ENCODE measurements around the gene PCDHGB3.
A peak's percentile ranks its signal among the peaks of the same experiment; 100 is the strongest.
"Not testable (repeated sequence)": the region's sequence is repeated elsewhere in the genome, so short reads cannot be mapped to it uniquely, and the experiment has no call there.

Gene PCDHGB3

DNA sequence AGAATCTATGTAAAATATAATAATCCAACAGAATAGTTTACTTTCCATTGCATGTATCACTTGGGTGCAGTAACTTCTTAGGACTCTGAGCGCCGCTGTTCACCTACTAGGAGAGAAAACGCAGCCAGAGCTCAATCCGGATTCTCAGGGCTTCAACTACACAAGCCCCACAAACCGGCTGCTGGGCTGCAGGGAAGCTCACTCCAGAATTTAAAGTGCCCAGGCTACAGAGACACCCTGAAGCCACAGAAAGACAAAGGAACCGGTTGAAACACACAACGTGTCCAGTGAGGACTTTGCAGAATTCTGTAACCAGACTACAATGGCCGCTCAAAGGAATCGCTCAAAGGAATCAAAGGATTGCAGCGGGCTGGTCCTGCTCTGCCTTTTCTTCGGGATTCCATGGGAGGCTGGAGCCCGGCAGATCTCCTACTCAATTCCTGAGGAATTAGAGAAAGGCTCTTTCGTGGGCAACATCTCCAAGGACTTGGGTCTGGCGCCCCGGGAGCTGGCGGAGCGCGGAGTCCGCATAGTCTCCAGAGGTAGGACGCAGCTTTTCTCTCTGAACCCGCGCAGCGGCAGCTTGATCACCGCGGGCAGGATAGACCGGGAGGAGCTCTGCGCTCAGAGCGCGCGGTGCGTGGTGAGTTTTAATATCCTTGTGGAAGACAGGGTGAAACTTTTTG lies 43.0 kb downstream of the PCDHGB3 start, which contains the start of gene PCDHGA10:
TSS of gene PCDHGA10 (plus strand) at position 134 of the 686 bp plus-strand sequence. CDS start at position 323, 189 bp downstream.
- no peak for TF ChIP-seq POLR2AphosphoS5 (IDR thresholded peaks at IDR 0.05; ENCODE audit: low read depth)
- TF ChIP-seq SPI1 (IDR thresholded peaks at IDR 0.05; ENCODE audit: borderline replicate concordance, low read depth) = no peak
- TF ChIP-seq GABPA (IDR thresholded peaks at IDR 0.05; ENCODE audit: low read depth) = no peak
- TF ChIP-seq, protein P1, sequence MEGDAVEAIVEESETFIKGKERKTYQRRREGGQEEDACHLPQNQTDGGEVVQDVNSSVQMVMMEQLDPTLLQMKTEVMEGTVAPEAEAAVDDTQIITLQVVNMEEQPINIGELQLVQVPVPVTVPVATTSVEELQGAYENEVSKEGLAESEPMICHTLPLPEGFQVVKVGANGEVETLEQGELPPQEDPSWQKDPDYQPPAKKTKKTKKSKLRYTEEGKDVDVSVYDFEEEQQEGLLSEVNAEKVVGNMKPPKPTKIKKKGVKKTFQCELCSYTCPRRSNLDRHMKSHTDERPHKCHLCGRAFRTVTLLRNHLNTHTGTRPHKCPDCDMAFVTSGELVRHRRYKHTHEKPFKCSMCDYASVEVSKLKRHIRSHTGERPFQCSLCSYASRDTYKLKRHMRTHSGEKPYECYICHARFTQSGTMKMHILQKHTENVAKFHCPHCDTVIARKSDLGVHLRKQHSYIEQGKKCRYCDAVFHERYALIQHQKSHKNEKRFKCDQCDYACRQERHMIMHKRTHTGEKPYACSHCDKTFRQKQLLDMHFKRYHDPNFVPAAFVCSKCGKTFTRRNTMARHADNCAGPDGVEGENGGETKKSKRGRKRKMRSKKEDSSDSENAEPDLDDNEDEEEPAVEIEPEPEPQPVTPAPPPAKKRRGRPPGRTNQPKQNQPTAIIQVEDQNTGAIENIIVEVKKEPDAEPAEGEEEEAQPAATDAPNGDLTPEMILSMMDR (IDR thresholded peaks at IDR 0.05; ENCODE audit: insufficient read depth, low read length) = peak; percentile 51
- peaks cover 3% of the 10 kb centered on the region for H3K27me3 ChIP-seq (ENCODE audit: insufficient read depth, poor library complexity, severe bottlenecking)
- peak; percentile 48 to 79 for DNase-seq (ENCODE audit: low read depth in 1 of 2, low spot score in 1 of 2)
- no peak within 1 kb of the TSS for H3K27ac ChIP-seq (replicated peaks)
- peak within 1 kb of the TSS; percentile 68 for H3K4me3 ChIP-seq (replicated peaks; ENCODE audit: insufficient read depth, low read length)

DNA sequence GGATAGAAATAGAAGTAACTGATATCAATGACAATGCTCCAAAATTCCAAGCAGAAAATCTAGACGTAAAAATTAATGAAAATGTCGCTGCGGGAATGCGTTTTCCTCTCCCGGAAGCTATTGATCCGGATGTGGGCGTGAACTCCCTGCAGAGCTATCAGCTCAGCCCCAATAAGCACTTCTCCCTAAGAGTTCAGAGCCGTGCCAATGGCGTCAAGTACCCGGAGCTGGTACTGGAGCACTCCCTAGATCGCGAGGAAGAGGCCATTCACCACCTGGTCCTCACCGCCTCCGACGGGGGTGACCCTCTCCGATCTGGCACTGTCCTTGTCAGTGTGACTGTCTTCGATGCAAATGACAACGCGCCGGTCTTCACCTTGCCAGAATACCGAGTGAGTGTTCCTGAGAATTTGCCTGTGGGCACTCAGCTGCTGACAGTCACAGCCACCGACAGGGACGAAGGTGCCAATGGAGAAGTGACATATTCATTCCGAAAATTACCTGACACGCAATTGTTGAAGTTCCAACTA lies 43.6 kb downstream of the PCDHGB3 start:
- peak overlapping the region; percentile 68 for H3K4me3 ChIP-seq (replicated peaks; ENCODE audit: insufficient read depth, low read length)
- TF ChIP-seq, protein P2, sequence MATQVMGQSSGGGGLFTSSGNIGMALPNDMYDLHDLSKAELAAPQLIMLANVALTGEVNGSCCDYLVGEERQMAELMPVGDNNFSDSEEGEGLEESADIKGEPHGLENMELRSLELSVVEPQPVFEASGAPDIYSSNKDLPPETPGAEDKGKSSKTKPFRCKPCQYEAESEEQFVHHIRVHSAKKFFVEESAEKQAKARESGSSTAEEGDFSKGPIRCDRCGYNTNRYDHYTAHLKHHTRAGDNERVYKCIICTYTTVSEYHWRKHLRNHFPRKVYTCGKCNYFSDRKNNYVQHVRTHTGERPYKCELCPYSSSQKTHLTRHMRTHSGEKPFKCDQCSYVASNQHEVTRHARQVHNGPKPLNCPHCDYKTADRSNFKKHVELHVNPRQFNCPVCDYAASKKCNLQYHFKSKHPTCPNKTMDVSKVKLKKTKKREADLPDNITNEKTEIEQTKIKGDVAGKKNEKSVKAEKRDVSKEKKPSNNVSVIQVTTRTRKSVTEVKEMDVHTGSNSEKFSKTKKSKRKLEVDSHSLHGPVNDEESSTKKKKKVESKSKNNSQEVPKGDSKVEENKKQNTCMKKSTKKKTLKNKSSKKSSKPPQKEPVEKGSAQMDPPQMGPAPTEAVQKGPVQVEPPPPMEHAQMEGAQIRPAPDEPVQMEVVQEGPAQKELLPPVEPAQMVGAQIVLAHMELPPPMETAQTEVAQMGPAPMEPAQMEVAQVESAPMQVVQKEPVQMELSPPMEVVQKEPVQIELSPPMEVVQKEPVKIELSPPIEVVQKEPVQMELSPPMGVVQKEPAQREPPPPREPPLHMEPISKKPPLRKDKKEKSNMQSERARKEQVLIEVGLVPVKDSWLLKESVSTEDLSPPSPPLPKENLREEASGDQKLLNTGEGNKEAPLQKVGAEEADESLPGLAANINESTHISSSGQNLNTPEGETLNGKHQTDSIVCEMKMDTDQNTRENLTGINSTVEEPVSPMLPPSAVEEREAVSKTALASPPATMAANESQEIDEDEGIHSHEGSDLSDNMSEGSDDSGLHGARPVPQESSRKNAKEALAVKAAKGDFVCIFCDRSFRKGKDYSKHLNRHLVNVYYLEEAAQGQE (IDR thresholded peaks at IDR 0.05; ENCODE audit: insufficient replicate concordance, low read depth) = no peak
- TF ChIP-seq SPI1 (IDR thresholded peaks at IDR 0.05; ENCODE audit: borderline replicate concordance, low read depth) (no peak), GABPA (IDR thresholded peaks at IDR 0.05; ENCODE audit: low read depth) (no peak), POLR2AphosphoS5 (IDR thresholded peaks at IDR 0.05; ENCODE audit: low read depth) (no peak)
- TF ChIP-seq, protein P1 (IDR thresholded peaks at IDR 0.05; ENCODE audit: insufficient read depth, low read length) = no peak

DNA sequence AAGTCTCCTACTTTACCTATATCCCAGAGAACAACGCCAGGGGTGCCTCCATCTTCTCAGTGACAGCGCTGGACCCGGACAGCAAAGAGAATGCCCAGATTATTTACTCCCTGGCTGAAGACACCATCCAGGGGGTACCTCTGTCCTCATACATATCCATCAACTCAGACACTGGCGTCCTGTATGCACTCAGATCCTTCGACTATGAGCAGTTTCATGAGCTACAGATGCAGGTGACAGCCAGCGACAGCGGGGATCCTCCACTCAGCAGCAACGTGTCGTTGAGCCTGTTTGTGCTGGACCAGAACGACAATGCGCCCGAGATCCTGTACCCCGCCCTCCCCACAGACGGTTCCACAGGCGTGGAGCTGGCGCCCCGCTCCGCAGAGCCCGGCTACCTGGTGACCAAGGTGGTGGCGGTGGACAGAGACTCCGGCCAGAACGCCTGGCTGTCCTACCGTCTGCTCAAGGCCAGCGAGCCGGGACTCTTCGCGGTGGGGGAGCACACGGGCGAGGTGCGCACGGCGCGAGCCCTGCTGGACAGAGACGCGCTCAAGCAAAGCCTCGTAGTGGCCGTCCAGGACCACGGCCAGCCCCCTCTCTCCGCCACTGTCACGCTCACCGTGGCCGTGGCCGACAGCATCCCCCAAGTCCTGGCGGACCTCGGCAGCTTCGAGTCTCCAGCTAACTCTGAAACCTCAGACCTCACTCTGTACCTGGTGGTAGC lies 44.7 kb downstream of the PCDHGB3 start:
- H3K27ac ChIP-seq (replicated peaks); H3K4me3 ChIP-seq (replicated peaks; ENCODE audit: insufficient read depth, low read length); H3K27me3 ChIP-seq (ENCODE audit: insufficient read depth, poor library complexity, severe bottlenecking); DNase-seq (ENCODE audit: low read depth in 1 of 2, low spot score in 1 of 2): not testable (repeated sequence)

More for the DNA sequence above, 43.6 kb downstream of the PCDHGB3 start:
- DNase-seq (ENCODE audit: low read depth in 1 of 2, low spot score in 1 of 2) = peak in 1 of 2 experiments; percentile 21
- H3K27me3 ChIP-seq (ENCODE audit: insufficient read depth, poor library complexity, severe bottlenecking) = peaks cover 5% of the 10 kb centered on the region
- H3K27ac ChIP-seq (replicated peaks) = no peak overlapping the region

DNA sequence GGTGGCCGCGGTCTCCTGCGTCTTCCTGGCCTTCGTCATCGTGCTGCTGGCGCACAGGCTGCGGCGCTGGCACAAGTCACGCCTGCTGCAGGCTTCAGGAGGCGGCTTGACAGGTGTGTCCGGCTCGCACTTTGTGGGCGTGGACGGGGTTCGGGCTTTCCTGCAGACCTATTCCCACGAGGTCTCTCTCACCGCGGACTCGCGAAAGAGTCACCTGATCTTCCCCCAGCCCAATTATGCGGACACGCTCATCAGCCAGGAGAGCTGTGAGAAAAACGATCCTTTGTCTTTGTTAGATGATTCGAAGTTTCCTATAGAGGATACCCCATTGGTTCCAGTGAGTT lies 45.2 kb downstream of the PCDHGB3 start:
- not testable (repeated sequence) for H3K4me3 ChIP-seq (replicated peaks; ENCODE audit: insufficient read depth, low read length); DNase-seq (ENCODE audit: low read depth in 1 of 2, low spot score in 1 of 2)

DNA sequence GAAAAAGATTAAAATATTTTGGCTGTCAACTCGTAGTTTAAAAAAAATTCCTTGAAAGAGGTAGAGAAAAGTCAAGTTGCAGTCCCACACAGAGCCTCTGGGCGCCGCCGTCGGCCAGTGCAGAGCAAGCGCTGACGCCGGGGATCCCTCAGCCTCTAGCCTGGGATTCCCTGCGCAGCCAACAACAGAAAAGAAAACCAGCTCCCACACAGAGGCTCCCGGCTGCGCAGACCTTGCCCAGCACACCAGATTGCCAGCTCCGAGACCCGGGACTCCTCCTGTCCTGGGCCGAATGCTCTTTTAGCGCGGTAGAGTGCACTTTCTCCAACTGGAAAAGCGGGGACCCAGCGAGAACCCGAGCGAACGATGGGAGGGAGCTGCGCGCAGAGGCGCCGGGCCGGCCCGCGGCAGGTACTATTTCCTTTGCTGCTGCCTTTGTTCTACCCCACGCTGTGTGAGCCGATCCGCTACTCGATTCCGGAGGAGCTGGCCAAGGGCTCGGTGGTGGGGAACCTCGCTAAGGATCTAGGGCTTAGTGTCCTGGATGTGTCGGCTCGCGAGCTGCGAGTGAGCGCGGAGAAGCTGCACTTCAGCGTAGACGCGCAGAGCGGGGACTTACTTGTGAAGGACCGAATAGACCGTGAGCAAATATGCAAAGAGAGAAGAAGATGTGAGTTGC lies 47.6 kb downstream of the PCDHGB3 start, which contains the start of gene PCDHGB7:
TSS of gene PCDHGB7 (plus strand) at position 184 of the 679 bp plus-strand sequence. CDS start at position 367, 183 bp downstream.
- peak within 1 kb of the TSS; percentile 51 for H3K4me3 ChIP-seq (replicated peaks; ENCODE audit: insufficient read depth, low read length)
- not testable (repeated sequence) for H3K27ac ChIP-seq (replicated peaks)
- H3K27me3 ChIP-seq (ENCODE audit: insufficient read depth, poor library complexity, severe bottlenecking) = peaks cover 12% of the 10 kb centered on the region
- TF ChIP-seq, protein P1 (IDR thresholded peaks at IDR 0.05; ENCODE audit: insufficient read depth, low read length) = peak; percentile 75
- peak in 1 of 2 experiments; percentile 79 for DNase-seq (ENCODE audit: low read depth in 1 of 2, low spot score in 1 of 2)

More for the DNA sequence above, 45.2 kb downstream of the PCDHGB3 start:
- H3K27ac ChIP-seq (replicated peaks); H3K27me3 ChIP-seq (ENCODE audit: insufficient read depth, poor library complexity, severe bottlenecking): not testable (repeated sequence)

All from HL-60 (cell line).